Myocyte (in vitro differentiated cells): Measurements from ENCODE around the gene BEND6. TPM values are rescaled to one million over a fixed set of nuclear protein-coding genes. Genes with fewer than 3 reads are reported as not detected.
A peak's percentile ranks its signal among the peaks of the same experiment; 100 is the strongest.

Experiments
- DNase-seq: peaks from one replicate; pipeline ENCODE4 v3.0.0-alpha.2; 2012; ENCODE audit warnings: low read depth
- polyA plus RNA-seq: library from polyadenylated mRNA; unstranded; fragments of >200 nt; gene quantifications from one replicate; pipeline ENCODE4 v1.2.1, GENCODE V29; 2012; ENCODE audit warnings: missing spikeins
- total RNA-seq: library from RNA; depleted of rRNA; stranded (reverse); fragments of >200 nt; gene quantifications from 2 replicates; pipeline ENCODE4 v1.2.3, GENCODE V29; 2014

Gene BEND6
- total RNA-seq: 8.6 and 12.0 TPM in 2 replicates
- polyA plus RNA-seq: 5.3 TPM

GRCh38 chr6:56954403-56955170 lies at the start of gene BEND6:
Gene BEND6 (plus strand): TSS chr6:56955107. CDS start chr6:56981811, 26,704 bp downstream.
- peak; percentile 82 for DNase-seq

DNA sequence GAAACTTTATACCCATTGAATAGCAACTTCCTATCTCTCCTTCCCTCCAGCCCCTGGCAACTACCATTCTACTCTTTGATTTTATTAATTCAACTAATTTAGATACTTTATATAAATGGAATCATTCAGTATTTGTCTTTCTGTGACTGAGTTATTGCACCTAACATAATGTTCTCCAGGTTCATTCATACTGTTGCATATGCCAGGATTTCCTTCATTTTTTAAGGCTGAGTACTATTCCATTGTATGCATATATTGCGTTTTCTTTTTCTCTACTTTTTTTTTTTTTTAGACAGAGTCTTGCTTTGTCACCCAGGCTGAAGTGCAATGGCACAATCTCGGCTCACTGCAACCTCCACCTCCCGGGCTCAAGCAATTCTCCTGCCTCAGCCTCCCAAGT lies 49.5 kb upstream of the BEND6 start:
- no peak for DNase-seq

DNA sequence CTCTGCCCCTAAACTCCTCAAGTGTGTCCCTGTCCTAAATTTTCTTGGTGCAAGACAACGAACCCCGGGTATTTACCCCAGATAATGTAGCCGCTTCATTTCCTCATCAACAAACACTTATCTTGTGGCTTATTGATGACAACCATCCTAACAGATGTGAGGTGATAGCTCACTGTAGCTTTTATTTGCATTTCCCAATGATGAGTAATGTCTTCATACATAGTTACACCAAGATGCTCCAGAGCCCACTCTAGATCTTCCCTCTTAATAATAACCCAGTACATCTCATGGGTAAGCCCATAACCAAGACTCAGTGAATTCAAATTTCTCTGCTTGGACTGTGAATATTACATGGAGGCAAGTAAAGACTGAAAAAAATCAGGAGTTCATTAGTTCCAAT lies 48.2 kb upstream of the BEND6 start:
- DNase-seq: no peak

GRCh38 chr6:56909115-56909907 lies 45.6 kb upstream of the BEND6 start:
- peak; percentile 36 for DNase-seq

GRCh38 chr6:56911847-56912246 lies 43.1 kb upstream of the BEND6 start:
- peak; percentile 88 for DNase-seq

DNA sequence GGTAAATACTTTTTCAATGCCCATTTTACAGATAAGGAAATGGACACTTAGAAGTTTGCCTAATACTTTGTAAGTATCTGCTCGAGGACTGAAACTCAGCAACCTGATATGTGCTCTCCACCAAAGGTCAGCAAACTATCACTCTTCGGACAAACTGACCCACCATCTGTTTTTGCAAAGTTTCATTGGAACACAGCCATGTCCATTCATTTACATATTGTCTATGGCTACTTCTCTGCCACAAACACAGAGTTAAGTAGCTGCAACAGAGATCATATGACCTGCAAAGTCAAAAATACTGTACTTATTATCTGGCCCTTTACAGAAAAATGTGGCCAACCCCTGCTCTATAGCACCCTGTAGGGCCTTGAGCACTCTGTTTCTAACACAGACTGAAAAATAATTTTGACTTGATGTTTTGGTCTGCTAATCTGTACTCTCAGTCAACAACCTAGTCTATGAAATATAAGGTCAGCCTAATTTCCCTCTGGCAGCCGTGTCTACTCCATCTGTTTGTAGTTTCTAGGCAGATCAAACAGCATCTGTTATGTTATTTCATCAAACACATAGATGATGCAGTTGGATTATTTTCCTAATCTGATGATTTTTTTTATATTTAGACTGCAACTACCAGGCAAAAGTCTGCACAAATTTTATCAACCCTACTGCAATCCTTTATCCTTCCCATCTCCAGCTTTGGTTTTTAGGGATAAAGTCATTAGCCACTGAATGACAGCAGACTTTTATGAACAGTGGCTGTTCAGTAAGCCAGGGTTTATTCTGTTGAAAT lies 41.4 kb upstream of the BEND6 start:
- peak; percentile 65 for DNase-seq

DNA sequence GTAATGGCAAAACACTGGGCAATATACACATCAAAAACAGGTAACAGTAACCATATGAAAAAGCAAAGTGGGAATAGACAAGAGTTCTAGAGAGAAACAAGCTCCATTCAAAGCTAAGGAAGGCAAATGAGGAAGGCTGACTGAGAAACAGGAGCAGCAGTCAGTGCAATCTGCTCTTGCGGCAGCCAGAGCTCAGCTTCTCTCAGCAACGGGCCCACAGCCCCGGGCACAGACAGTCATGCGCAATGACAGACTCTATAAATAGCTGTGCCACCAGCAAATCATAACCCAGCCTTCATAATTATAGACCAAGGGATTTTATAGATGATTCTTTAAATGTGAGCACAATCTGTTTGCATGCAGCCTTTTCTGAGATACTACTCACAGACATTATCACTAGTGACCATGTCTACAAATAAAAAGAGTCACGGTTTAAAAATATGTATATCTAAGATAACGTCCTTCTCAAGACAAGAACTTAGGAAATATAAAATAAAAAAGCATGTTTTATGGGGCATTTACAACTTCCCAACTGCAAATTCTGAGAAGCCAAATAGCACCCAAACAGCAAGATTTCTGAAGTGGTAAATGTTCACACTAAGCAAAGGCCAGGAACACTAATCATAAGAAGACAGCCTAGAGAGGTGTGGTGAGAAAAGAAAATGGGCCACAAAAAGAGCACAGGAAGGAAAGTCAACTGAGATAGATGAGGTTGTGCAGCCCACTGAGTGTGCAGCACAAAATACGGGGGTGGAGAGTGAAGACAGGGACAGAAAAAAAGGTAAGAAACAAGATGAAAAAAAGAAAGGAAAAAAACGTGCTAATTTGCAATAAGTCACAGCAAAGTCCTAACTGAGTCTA lies 39.9 kb upstream of the BEND6 start:
- DNase-seq: no peak

GRCh38 chr6:56915832-56916231 lies 39.1 kb upstream of the BEND6 start:
- DNase-seq: no peak

DNA sequence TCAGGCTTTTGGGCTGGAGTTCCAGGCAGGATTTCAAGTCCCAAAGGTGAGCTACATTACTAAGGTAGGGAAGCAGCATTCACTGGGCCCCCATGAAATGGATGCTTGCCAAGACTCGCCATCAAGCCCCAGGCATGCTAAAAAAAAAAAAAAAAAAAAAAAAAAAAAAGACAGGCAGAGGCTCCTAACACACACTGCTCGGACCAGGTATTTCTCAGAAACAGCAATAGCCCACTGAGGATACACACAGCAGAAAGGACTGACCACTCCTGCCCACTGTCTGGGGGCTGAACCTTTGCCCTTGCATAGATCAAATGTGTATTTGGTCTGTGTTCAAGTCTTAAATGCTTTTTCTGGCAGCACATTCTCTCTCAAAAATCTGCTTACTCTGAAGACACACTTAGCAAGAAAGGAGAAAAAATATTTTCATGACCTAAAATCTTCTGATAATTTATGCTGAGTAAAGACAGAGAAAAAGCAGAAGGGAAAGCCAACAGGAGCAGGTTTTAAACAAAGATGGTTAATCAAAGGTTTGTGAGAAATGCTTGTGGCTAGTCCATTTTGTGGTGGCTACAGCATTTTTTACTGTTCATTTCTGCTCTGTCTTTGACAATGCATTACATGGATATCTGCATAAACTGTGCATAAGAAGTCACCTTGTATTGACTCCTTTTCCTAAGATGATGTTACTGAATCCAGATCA lies 37.9 kb upstream of the BEND6 start:
- DNase-seq: no peak

DNA sequence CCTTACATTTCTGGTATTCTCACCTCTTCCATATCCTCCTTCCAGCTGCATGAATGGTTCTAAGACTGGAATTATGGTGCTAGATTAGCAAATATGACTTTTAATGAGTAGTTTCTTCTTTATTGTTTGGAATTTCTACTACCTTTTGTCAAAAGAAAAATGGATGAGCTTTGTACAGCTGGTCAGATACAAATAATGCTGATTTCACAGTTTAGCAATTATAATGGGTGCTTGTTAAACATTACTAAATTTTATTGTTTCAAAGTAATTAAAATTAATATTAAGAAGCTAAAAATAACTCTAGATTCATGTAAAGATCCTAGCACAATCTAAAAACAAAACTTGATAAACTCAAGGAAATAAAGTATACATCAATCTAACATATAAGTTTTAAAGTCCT lies 32.3 kb upstream of the BEND6 start:
- no peak for DNase-seq

- DNase-seq: no peak
Observed at GRCh38 chr6:56923565-56923964, 31.3 kb upstream of the BEND6 start.

DNA sequence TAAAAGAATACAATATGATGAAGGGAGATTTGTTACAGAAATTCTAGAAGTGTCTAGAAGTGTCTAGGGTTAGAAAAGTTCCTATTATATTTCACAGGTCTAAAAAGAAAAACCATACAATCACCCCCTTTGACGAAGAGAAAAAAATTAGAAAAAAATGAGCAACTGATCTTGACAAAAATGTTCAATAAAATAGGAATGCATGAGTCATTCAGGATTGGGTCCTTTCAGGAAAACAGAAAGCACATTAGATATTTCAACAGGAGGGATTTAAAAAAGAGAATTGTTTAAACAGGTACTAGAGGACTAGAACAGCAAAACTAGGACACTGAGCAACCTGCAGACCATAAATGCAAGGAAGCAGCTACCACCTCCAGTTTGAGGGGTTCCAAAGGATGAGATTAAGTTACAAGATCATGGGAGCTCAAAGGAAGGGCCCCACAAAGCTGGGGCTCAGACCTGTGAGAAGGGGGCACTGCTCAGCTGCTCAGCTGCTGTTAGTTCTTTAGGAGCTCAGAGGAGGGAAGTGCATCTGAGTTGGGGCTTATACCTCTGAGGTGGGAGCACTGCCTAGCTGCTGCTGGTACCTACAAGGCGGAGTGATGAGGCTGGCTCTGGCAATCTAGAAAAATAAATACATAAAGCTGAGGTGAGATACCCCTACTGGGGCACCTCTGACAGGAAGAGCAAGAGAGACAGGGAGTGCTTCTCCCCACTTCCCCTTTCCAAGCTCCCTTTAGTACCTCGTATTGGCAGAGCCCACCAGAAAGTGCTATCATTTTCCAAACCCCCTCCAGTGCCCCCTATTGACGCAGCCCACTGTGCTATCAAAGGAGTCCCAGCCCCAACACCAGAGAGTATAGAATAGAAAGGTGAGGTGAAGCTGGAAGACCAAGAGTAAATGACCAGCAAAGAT lies 27.1 kb upstream of the BEND6 start:
- no peak for DNase-seq

DNA sequence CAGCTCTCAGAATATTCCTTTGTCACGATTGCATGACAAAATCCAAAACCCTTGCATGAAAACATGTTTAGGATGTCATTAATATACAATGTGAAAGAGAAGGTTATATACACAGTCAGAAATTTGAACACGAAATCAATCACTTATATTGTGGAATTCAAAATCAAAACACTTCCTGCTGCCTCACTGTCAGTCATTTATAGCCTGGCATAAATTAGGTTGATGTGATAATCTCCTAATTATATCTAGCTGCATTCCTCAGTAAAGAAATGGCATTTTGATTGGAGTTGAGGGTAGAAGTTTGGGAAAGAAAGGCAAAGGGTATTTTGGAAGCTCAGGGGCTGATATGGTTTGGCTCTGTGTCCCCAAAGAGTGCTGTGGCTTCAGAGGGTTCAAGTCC lies 24.1 kb upstream of the BEND6 start:
- DNase-seq: no peak

GRCh38 chr6:56932910-56933477 lies 21.9 kb upstream of the BEND6 start:
- DNase-seq: no peak

DNA sequence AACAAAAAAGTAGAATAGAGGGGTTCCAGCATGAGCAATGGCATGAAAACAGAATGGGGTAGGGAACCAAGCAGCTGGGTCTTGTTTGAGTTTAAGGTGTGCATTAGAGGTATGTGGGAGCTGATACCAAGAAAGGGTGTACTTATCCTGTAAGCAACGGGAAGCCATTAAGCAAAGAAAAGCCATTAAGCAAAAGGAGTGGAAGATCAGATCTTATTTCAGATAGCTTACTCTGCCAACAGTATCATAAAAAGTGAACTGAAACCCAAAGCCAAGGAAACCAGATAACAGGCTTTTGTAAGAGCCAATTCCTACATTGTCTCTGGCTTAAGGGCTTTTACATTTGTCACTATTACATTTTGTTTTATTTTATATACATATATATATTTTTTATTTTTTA lies 21.3 kb upstream of the BEND6 start:
- DNase-seq: no peak

DNA sequence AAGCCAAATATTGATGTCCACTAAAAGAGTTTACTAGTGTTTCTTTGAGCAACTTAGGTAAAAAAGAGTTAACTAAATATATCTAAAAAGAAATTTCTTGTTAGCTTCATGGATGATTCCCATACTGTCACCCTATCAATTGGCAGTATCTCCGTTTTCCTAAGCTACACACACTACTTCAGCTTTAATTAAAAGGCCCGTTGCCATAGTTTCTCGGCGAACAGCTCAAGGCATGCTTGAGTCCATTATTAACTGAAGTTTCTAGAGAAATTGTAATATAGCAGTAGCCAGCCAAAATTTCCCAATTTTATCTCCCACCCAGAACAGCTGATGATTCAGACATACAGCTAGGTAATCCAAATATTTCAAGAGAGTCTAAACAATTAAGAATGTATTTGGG lies 20.0 kb upstream of the BEND6 start:
- DNase-seq: no peak

- no peak for DNase-seq
Observed at GRCh38 chr6:56936466-56936865, 18.4 kb upstream of the BEND6 start.

DNA sequence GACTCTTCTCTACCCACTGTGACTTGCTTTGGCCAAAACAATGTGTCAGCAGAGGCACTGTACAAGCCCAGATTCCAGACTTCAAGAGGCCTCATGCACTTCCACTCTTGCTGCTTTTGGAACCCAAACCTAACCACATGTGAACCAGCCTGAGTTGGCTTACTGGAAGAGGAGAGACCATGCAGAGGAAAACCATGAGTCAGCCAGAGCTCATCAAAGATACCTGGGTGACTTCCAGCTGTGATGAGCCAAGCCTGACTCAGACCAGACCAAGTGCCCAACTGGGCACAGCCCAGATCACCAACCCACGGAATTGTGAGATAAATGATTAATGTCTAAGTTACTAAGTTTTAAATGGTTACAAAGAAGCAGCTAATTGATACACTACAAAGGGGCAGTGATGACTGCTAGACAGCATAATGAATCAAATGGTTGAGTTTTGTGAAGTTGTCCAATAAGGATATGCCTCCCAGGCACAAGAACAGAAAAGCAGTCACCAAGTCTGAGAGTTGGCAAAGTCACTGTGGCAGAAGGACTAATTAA lies 16.2 kb upstream of the BEND6 start:
- DNase-seq: peak; percentile 98
